ENCODE results near the gene LGALS4.
"Not testable (repeated sequence)": the region's sequence is repeated elsewhere in the genome, so short reads cannot be mapped to it uniquely, and the experiment has no call there.

LGALS4 gene

GRCh38 chr19:38766276-38767047 is 46.3 kb downstream of the LGALS4 start:
- DNase-seq, result no peak

GRCh38 chr19:38765214-38765613 is 47.5 kb downstream of the LGALS4 start:
- DNase-seq, result no peak

GRCh38 chr19:38763795-38764220 is 48.9 kb downstream of the LGALS4 start:
- no peak for DNase-seq

GRCh38 chr19:38761884-38762389 is 50.8 kb downstream of the LGALS4 start:
- DNase-seq, result not testable (repeated sequence)

- DNase-seq, result not testable (repeated sequence)
These were observed 51.8 kb downstream of the LGALS4 start for GRCh38 chr19:38760805-38761517.

- no peak for DNase-seq
These were observed 53.1 kb downstream of the LGALS4 start for GRCh38 chr19:38759590-38760003.

- not testable (repeated sequence) for DNase-seq
These were observed 58.5 kb downstream of the LGALS4 start for GRCh38 chr19:38754196-38754595.

- not testable (repeated sequence) for DNase-seq
These were observed 59.0 kb downstream of the LGALS4 start for GRCh38 chr19:38753783-38754182.
